ENCODE results near the gene TMED8. TPM values are rescaled to one million over a fixed set of nuclear protein-coding genes. Genes with fewer than 3 reads are reported as not detected.

Gene TMED8
- total RNA-seq, 1 donor from 2014 or later: 10.9 TPM

- no peaks in the 10 kb centered on the region for H3K36me3 ChIP-seq (ENCODE audit: control insufficient read depth, insufficient read depth, low read length)
- H3K4me3 ChIP-seq (ENCODE audit: low read depth, low read length): no peak overlapping the region
- no peaks in the 10 kb centered on the region for H3K27me3 ChIP-seq (ENCODE audit: control insufficient read depth, insufficient read depth, low read length)
- DNase-seq (ENCODE audit: low read depth): peak; percentile 66
- no peak for TF ChIP-seq CTCF (IDR thresholded peaks at IDR 0.05; ENCODE audit: insufficient read depth, low read length, poor library complexity, severe bottlenecking)
These were observed 74.0 kb downstream of the TMED8 start for GRCh38 chr14:77302926-77303325.

- Histone ChIP-seq H3K27me3 (ENCODE audit: control insufficient read depth, insufficient read depth, low read length) (no peaks in the 10 kb centered on the region), H3K36me3 (ENCODE audit: control insufficient read depth, insufficient read depth, low read length) (no peaks in the 10 kb centered on the region), H3K4me3 (ENCODE audit: low read depth, low read length) (no peak overlapping the region)
- peak; percentile 86 for TF ChIP-seq CTCF (IDR thresholded peaks at IDR 0.05; ENCODE audit: insufficient read depth, low read length, poor library complexity, severe bottlenecking)
- peak; percentile 63 for DNase-seq (ENCODE audit: low read depth)
These were observed 75.8 kb downstream of the TMED8 start for GRCh38 chr14:77301103-77301502.

GRCh38 chr14:77299771-77300170 lies 77.1 kb downstream of the TMED8 start:
- no peak for TF ChIP-seq CTCF (IDR thresholded peaks at IDR 0.05; ENCODE audit: insufficient read depth, low read length, poor library complexity, severe bottlenecking)
- no peak for DNase-seq (ENCODE audit: low read depth)
- H3K36me3 ChIP-seq (ENCODE audit: control insufficient read depth, insufficient read depth, low read length): peaks cover 2% of the 10 kb centered on the region
- H3K4me3 ChIP-seq (ENCODE audit: low read depth, low read length): no peak overlapping the region
- no peaks in the 10 kb centered on the region for H3K27me3 ChIP-seq (ENCODE audit: control insufficient read depth, insufficient read depth, low read length)

- Histone ChIP-seq H3K36me3 (ENCODE audit: control insufficient read depth, insufficient read depth, low read length) (peaks cover 2% of the 10 kb centered on the region), H3K27me3 (ENCODE audit: control insufficient read depth, insufficient read depth, low read length) (no peaks in the 10 kb centered on the region), H3K4me3 (ENCODE audit: low read depth, low read length) (no peak overlapping the region)
- no peak for DNase-seq (ENCODE audit: low read depth)
- TF ChIP-seq CTCF (IDR thresholded peaks at IDR 0.05; ENCODE audit: insufficient read depth, low read length, poor library complexity, severe bottlenecking): no peak
These were observed 80.0 kb downstream of the TMED8 start for GRCh38 chr14:77296906-77297305.

- Histone ChIP-seq H3K4me3 (ENCODE audit: low read depth, low read length) (no peak overlapping the region), H3K36me3 (ENCODE audit: control insufficient read depth, insufficient read depth, low read length) (peaks cover 2% of the 10 kb centered on the region), H3K27me3 (ENCODE audit: control insufficient read depth, insufficient read depth, low read length) (no peaks in the 10 kb centered on the region)
- no peak for TF ChIP-seq CTCF (IDR thresholded peaks at IDR 0.05; ENCODE audit: insufficient read depth, low read length, poor library complexity, severe bottlenecking)
- no peak for DNase-seq (ENCODE audit: low read depth)
These were observed 80.7 kb downstream of the TMED8 start for GRCh38 chr14:77296155-77296554.

GRCh38 chr14:77290705-77291104 lies 86.2 kb downstream of the TMED8 start:
- DNase-seq (ENCODE audit: low read depth): no peak
- H3K27me3 ChIP-seq (ENCODE audit: control insufficient read depth, insufficient read depth, low read length): no peaks in the 10 kb centered on the region
- no peak for TF ChIP-seq CTCF (IDR thresholded peaks at IDR 0.05; ENCODE audit: insufficient read depth, low read length, poor library complexity, severe bottlenecking)
- H3K36me3 ChIP-seq (ENCODE audit: control insufficient read depth, insufficient read depth, low read length): no peaks in the 10 kb centered on the region
- no peak overlapping the region for H3K4me3 ChIP-seq (ENCODE audit: low read depth, low read length)
